ENCODE results near the gene ISG15.
"Not testable (repeated sequence)": the region's sequence is repeated elsewhere in the genome, so short reads cannot be mapped to it uniquely, and the experiment has no call there.

- TF ChIP-seq ZNF274 (IDR thresholded peaks at IDR 0.05; ENCODE audit: borderline replicate concordance, low read depth, low read length); IFI16 (CRISPR knock-in tag; IDR thresholded peaks at IDR 0.05); ZNF280A (IDR thresholded peaks at IDR 0.05; ENCODE audit: low read depth, partially characterized antibody); IRF2 (CRISPR knock-in tag; IDR thresholded peaks at IDR 0.05): not testable (repeated sequence)
Observed at GRCh38 chr1:988061-988460, 25.2 kb upstream of the ISG15 start.
